ENCODE data around the gene MTARC2. TPM values are rescaled to one million over a fixed set of nuclear protein-coding genes. Genes with fewer than 3 reads are reported as not detected.

Gene MTARC2
- total RNA-seq, 1 experiment from 2014 or later: not detected

- Histone ChIP-seq H3K27ac (ENCODE audit: low read depth, low read length, poor library complexity, severe bottlenecking) (no peak overlapping the region), H3K36me3 (ENCODE audit: insufficient read depth, low read length, poor library complexity, severe bottlenecking) (no peaks in the 10 kb centered on the region), H3K4me1 (ENCODE audit: insufficient read depth, low read length, poor library complexity, severe bottlenecking) (no peaks in the 10 kb centered on the region), H3K27me3 (replicated peaks; ENCODE audit: insufficient read depth, low read depth, low read length, poor library complexity) (no peaks in the 10 kb centered on the region), H3K9me3 (ENCODE audit: low read depth, low read length, poor library complexity, severe bottlenecking) (no peaks in the 10 kb centered on the region), H3K4me3 (ENCODE audit: low read depth, low read length, poor library complexity, severe bottlenecking) (no peak overlapping the region)
- TF ChIP-seq EZH2 (IDR thresholded peaks at IDR 0.05; ENCODE audit: borderline replicate concordance, low read depth, low read length, poor library complexity, severe bottlenecking) (no peak), CTCF (conservative IDR thresholded peaks at IDR 0.05; ENCODE audit: low read depth, low read length) (no peak)
- DNase-seq (ENCODE audit: low spot score): no peak
- ChIA-PET POLR2A (ENCODE audit: low non-redundant PET) (no interaction called here), CTCF (no interaction called here)
- intact Hi-C loops (cut with micrococcal nuclease; ENCODE audit: unreplicated experiment): no loop called here
- BruUV-seq (replicated peaks): no TSS peak
Observed at GRCh38 chr1:220800262-220800661, 52.1 kb downstream of the MTARC2 start.

GRCh38 chr1:220803401-220804201 is 55.5 kb downstream of the MTARC2 start:
- ChIA-PET POLR2A (ENCODE audit: low non-redundant PET) (no interaction called here), CTCF (interaction anchor here (0.6 to 1.0 kb wide), 2 partner anchors 15 to 28 kb away, joined by 3 to 4 read pairs; no protein-coding TSS in a partner anchor)
- H3K36me3 ChIP-seq (ENCODE audit: insufficient read depth, low read length, poor library complexity, severe bottlenecking): no peaks in the 10 kb centered on the region
- no peaks in the 10 kb centered on the region for H3K27me3 ChIP-seq (replicated peaks; ENCODE audit: insufficient read depth, low read depth, low read length, poor library complexity)
- peak; percentile 86 for TF ChIP-seq CTCF (conservative IDR thresholded peaks at IDR 0.05; ENCODE audit: low read depth, low read length)
- TF ChIP-seq EZH2 (IDR thresholded peaks at IDR 0.05; ENCODE audit: borderline replicate concordance, low read depth, low read length, poor library complexity, severe bottlenecking): no peak
- H3K27ac ChIP-seq (ENCODE audit: low read depth, low read length, poor library complexity, severe bottlenecking): no peak overlapping the region
- intact Hi-C loops (cut with micrococcal nuclease; ENCODE audit: unreplicated experiment): no loop called here
- BruUV-seq (replicated peaks): no TSS peak
- no peaks in the 10 kb centered on the region for H3K9me3 ChIP-seq (ENCODE audit: low read depth, low read length, poor library complexity, severe bottlenecking)
- DNase-seq (ENCODE audit: low spot score): peak; percentile 40
- H3K4me1 ChIP-seq (ENCODE audit: insufficient read depth, low read length, poor library complexity, severe bottlenecking): peaks cover 2% of the 10 kb centered on the region
- H3K4me3 ChIP-seq (ENCODE audit: low read depth, low read length, poor library complexity, severe bottlenecking): no peak overlapping the region

GRCh38 chr1:220804202-220804586 is 56.1 kb downstream of the MTARC2 start:
- CTCF ChIA-PET: no interaction called here

More at GRCh38 chr1:220804202-220804586, 56.1 kb downstream of the MTARC2 start:
- no peak overlapping the region for H3K4me3 ChIP-seq (ENCODE audit: low read depth, low read length, poor library complexity, severe bottlenecking)
- no peaks in the 10 kb centered on the region for H3K9me3 ChIP-seq (ENCODE audit: low read depth, low read length, poor library complexity, severe bottlenecking)
- H3K27me3 ChIP-seq (replicated peaks; ENCODE audit: insufficient read depth, low read depth, low read length, poor library complexity): no peaks in the 10 kb centered on the region
- BruUV-seq (replicated peaks): no TSS peak
- POLR2A ChIA-PET (ENCODE audit: low non-redundant PET): no interaction called here
- peaks cover 7% of the 10 kb centered on the region for H3K4me1 ChIP-seq (ENCODE audit: insufficient read depth, low read length, poor library complexity, severe bottlenecking)
- no peak overlapping the region for H3K27ac ChIP-seq (ENCODE audit: low read depth, low read length, poor library complexity, severe bottlenecking)
- no peaks in the 10 kb centered on the region for H3K36me3 ChIP-seq (ENCODE audit: insufficient read depth, low read length, poor library complexity, severe bottlenecking)
- no peak for DNase-seq (ENCODE audit: low spot score)
- no peak for TF ChIP-seq CTCF (conservative IDR thresholded peaks at IDR 0.05; ENCODE audit: low read depth, low read length)
- intact Hi-C loops (cut with micrococcal nuclease; ENCODE audit: unreplicated experiment): no loop called here
